GM10847 (cell line): ENCODE data around the gene LHPP.

Source experiments
- POLR2A ChIP-seq: IDR thresholded peaks from 2 replicates; pipeline ENCODE4 v1.6.1; 2011; ENCODE audit not compliant: insufficient read length; ENCODE audit errors: extremely low read depth

The LHPP gene

DNA sequence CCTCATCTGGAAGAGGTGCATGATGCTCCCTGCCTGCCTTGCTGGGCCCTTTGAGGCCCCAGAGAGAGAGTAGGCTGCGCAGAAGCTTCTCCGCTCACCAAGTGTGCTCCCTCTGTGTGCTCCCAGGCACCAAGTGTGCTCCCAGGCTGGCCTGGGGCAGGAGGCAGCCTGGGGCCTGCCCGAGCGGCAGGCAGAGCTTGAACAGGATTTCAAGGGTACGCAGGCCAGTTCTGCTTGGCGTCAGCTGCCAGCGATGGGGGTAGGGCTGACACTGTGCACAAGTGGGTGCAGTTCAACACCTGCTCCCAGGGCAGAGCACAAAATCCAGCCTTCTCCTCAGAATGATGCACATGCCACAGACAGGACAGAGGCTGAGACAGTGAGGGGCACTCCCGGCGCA, 162.8 kb downstream of the LHPP start:
- no peak for TF ChIP-seq POLR2A

DNA sequence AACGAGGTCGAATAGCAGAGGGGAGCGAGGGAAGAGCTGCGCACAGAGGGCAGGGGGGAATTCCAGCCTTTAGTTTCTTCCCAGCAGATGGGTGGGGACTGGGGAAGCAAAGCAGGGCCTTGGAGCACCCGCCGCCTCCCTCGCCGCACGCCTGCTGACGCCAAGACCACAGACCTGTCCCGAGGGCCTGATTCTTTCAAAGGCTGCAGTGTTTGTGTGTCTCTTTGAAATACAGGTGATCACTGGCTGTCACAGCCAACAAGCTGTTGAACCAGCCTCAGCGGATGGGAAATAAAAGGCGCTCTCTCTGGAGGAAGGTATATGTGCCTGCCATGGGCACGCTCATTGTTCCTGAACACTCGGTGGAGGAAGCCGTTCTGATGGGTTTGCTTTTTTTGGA, 163.3 kb downstream of the LHPP start:
- no peak for TF ChIP-seq POLR2A

DNA sequence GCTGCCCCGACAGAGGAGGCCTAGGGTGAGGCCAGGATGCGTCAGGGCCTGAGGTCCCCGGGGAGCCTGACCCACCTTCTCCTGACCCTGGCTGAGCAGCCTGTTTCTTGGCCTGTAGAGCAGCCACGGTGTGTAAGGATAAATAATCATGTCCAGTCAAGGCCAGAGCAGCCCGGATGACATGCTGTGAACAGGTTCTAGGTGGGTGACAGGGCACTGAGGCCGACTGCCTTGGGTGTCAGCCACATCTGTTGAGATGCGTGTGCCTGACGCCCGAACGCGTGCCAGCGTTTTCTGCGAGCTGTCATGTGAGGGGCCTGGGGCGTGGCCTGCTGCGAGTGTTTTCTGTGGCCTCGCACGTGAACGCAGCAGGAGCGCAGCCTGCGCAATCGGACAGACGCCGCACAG, 164.2 kb downstream of the LHPP start:
- TF ChIP-seq POLR2A, result no peak

DNA sequence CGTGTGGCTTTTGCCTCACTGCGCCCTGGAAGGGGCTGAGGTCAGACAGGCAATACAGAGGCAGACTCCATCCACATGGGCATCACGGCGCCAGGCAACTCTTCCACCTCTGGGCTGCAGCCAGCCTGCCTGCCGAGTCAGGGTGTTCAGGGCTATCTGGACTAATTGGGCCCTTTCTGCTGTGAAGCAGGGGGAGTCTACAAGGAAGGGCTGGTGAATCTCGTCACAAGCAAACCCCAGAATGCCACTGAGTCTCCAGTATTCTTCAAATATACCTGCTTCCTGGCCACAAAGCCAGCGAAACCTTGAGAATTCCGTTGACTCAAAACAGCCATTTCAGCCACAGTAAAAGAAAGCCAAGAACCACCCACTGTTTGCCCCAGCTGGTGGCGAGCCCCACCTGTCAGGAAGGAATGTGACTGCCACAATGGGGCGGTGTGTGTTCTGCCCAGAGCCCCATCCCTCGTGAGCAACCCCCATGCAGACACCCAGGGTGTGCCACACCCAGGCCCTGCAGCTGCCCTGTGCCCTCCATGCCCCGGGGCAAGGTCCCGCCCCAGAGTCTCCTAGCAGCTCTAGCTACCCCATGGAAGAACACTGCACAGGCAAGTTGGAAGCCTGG, 165.2 kb downstream of the LHPP start:
- no peak for TF ChIP-seq POLR2A

DNA sequence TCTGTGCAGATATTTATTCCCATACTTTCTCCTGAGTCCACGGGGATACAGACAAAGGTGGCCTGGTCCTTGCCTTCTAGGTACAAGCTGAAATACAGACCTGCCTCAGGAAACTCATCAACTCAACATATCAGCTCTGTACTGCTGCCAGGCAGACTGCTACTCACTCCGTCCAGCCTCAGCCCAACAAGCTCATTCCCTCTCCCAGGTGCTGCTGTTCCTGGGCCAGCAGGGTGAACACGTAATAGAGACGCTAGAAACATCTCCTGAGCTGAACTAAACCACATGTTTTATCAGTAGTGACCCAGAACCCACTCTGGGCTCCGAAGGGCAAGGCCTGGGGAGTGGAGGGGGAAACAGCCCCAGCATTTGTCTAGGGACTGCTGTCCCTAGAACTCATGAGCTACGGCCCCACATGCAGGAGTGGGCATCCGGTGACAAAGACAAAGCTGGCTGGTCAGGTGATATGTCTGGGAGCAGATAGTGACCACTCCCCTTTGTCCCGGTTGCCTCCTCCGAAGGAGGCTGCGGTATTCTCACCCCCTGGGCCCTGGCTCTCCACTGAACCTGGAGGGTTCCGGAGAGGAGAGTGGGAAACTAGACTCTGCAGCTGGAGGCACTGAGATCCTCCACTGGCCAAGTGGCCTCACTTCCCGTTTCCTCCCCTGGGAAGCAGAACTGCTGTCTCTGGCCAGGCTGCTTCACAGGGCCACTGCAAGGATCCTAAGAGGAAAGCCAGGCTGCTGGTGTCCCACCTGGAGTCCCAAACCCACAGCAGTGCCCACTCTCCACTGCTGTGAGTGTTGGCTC, 166.4 kb downstream of the LHPP start:
- no peak for TF ChIP-seq POLR2A

DNA sequence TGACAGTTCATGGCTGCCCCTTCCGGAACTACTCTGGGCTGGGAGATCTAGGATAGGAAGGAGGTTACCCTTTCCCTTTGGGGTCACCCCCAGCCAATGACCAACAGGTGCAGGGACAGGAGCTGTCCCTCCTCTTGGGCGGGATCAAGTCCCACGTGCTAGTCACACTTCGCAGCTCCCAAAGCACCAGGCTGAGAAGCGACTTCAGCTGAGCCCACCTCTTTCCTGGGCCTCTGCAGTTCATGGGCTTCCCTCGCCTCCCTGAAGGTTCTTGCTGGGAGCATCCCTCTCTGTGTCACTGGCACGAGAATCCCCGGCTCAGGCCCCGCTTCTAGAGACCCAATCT, 167.0 kb downstream of the LHPP start:
- TF ChIP-seq POLR2A, result no peak

DNA sequence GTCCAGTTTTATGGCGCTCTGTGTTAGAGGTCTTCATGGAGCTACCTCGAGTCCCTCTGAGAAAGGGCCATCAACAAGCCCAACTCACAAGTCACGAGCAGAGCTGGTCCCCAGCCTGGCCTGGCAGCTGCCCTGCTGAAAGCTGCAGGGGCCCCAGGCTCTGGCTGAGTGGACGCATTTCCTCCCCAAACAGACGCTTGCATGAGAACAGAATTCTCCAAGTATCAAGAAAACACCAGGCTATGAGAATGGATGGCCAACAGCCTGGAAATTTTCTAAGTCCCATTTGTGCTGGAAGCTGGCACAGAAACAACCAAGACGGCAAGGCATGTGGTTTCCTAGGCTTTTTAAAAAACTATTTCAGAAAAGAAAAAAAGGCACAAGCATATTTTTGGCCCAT, 167.8 kb downstream of the LHPP start:
- TF ChIP-seq POLR2A, result no peak

DNA sequence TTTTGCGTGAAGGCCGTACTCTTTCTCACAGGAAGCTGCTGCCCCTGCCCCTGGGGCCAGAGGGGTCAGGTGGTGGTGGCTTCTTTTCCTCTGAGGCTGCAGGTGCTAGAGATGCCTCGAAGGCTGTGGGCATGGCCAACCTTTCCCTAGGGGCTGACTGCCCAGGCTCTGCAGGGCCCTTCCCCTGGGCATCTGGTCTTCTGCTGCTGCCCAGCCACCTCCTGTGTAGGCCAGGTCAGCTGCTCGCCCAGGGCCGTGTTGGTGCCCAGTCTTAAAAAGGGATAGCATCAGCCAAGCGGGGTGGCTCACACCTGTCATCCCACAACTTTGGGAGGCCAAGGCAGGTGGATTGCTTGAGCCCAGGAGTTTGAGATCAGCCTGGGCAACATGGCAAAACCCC, 168.2 kb downstream of the LHPP start:
- no peak for TF ChIP-seq POLR2A

DNA sequence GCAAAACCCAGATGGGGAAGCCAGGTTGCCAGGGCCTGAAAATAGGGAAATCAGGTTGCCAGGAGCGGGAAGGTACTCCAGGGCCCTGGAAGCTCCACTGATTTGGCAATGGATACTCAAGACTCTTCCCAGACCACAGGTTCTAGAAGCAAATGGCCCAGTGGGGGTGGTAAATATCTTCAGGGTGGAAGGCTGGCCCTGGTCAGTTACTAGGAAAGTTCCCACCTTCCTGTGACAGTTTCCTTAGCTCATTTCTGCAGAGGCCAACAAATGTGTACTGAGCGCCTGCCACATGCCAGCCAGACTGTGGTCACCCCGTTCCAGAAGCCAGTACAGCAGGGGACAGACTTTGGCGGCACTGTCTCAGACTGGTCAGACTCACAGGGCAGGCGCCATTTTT, 168.9 kb downstream of the LHPP start:
- no peak for TF ChIP-seq POLR2A

DNA sequence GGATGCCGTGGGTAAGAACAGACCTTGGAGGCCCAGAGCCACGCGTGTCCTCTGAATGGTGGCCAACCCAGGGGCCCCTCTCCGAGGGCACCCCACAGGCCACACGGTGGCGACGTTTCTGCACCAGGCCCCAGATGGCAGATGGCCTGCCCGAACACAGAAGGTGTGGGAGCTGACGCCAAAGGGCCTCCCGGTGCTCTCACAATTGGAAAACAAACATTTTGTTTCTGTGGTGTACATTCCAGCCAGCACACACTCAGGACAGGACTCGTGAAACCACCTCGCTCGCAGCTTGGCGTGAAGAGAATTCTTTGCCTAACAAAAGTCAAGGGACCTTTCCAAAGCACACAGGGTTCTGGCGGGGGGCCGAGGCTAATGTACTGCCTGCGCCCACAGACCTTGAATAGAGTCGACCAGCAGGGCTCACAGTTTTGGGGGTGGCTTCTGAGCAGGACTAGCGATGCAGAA, 170.5 kb downstream of the LHPP start:
- no peak for TF ChIP-seq POLR2A

DNA sequence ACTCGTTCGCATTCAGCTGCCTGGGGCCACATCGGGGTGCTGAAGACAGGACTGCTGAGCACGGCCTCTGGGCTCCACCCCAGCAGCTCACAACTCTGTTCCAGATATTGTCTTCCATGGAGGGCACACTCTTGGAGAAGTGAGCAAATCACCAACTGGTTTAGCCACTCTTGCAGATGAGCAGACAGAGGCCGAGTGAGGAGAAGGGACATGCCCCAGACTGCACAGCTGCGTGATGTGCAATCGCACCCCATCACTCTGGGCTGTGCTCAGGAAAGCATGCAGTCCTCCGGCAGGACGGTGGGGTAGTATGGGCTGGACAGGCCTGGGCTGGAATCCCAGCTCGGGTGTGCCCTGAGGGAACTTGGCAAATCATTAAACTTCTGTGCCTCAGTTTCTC, 170.9 kb downstream of the LHPP start:
- no peak for TF ChIP-seq POLR2A

DNA sequence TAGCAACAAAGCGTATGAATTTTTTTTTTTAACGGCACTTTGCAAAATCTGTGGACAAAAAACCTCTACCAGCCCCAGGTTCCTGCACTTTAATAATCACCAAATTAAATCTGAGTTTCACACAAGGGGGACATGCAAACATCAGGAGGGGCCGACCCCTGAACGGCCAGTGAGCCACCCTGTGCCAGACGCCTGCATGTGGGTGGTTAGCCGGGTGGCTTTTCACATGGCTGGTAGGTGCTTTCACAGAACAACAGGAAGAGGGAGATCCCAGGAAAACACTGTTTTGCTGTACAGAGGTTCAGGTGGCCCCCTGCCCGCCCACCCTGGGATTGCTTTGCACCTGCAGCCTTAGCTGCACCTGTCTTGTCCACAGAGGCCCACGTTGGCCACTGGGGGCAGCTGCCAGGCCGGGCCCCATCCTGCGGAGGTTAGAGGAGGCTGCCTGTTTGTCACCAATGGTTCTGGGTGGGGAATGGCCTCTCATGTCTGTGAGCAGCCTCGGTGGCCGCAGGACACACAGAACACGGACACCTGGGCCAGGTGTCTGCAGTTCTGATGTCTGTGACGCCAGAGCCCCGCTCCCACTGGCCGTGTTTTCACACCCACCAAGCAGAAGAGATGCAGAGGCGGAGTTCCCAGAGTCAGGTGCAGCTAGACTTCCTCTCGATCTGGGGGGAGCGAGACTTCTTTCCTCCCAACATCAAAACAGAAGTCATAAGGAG, 174.8 kb downstream of the LHPP start:
- TF ChIP-seq POLR2A, result no peak

DNA sequence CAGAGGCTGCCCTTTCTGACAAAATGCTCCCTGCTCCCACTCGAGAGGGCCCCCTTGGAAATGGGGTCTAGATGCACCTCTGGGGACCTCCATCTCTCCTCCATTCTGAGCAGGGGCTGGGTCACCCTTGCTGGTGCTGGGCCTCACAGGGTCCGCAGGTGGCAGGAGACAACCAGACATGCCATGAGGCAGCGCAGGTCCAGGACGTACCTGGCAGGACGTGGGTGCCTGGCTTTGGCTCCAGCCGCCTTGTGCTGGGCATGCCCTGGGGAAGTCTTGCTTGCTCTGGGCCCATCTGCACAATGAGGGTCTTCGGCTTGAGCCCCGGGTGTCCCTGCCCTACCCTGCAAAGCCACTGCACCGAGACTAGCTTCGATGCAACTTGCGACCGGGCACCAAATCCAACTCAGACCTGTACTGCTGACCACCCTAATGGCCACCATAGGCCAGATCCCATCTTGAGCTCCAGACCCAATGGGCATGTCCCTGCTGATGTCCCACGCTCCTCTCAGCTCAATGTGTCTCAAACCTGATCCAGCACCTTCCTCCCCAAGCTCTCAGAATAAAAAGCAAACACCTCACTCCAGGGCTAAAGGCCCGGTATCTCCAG, 175.6 kb downstream of the LHPP start:
- TF ChIP-seq POLR2A, result no peak

DNA sequence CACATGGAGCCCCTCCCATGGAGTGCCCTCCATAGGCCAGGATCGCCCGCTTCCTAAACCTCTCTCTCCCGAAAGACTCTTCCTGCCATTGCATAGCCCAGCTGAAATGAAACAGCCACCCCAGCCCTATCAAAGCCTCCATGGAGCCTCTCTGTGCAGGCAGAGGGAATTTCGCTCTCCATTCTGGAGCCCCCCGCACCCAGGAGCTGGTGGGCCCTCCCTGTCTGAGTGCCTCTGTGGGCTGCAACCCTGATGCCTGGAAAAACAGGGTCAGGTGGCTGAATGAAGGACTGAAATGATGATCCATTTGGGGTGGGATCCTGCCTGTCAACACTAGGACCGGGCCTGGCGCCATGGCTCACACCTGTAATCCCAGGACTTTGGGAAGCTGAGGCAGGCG, 176.1 kb downstream of the LHPP start:
- TF ChIP-seq POLR2A, result no peak

DNA sequence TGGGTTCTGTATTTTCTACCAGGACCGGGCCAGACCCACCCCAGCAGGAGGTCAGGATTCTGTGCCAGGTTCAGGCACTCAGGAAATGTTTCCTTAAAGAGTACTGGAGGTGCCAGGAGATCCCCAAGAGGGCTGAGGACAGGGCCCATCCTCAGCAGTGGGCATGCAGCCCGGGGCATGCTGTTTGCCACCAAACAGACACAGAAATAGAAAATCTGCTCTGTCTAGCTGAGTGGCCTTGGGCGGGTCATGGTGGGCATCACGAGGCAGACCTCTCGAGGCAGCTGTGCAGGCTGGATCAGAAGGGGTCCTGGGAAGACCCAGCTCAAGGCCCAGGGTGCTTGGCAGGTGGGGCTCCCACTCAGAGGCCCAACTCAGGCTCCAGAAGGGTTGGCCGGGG, 177.6 kb downstream of the LHPP start:
- TF ChIP-seq POLR2A, result no peak

DNA sequence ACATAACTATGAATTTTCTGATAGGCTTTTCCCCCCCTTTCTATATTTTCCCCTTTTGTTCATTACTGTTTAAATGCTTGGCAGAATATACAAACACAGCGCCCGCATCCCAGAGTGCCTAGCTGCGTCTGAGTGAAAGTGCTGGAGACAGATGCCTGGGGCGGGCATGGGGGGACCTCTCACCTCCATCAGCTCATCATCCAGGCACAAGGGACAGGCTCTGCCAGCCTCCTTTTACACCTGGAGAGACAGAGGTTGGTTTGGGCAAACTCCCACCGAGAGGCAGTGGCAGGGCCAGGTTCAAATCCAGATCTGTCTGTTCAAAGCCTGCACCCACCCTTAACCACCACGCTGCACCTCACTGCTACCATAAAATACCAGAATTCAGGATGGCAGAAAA, 178.0 kb downstream of the LHPP start:
- TF ChIP-seq POLR2A, result no peak
